T-helper 9 cell (primary cell): ENCODE data around the gene TTC6.

Experiments used
- DNase-seq: peaks from one replicate; pipeline ENCODE4 v3.0.0-alpha.2; 2020

Gene TTC6

GRCh38 chr14:37637341-37637740 lies 41.9 kb downstream of the TTC6 start:
- no peak for DNase-seq

GRCh38 chr14:37638599-37638998 lies 43.2 kb downstream of the TTC6 start:
- DNase-seq: no peak

DNA sequence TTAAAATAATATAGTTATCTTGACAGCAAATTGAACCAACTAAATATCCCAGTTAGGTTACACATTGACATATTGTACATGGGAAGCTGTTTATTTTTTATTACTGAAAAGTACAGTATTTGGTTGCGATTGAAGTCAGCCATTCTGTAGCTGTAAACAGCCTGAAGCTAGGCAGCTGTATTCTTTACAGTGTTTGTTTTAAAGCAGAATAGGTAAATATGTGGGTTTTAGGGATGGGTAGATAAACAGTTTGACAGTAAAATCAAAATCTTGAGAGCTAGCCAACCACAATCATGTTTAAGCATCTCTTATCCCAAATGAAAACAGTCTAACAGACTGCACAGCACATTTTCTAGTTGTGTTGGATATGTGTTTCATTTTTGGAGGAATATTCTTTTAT lies 45.7 kb downstream of the TTC6 start:
- no peak for DNase-seq

- no peak for DNase-seq
Measured at GRCh38 chr14:37642125-37642524, 46.7 kb downstream of the TTC6 start.

GRCh38 chr14:37643701-37644100 lies 48.3 kb downstream of the TTC6 start:
- no peak for DNase-seq
